Activated CD4-positive, CD25-positive, alpha-beta regulatory T cell treated with anti-CD3 and anti-CD28 coated beads, Interleukin-2, amount 50 U/mL, for 16 hours (primary cell): ENCODE data around the gene NUP42.

Experiments
- DNase-seq: peaks from one replicate; pipeline ENCODE4 v3.0.0-alpha.2; 2020; ENCODE audit warnings: low read depth, low spot score

The NUP42 gene

DNA sequence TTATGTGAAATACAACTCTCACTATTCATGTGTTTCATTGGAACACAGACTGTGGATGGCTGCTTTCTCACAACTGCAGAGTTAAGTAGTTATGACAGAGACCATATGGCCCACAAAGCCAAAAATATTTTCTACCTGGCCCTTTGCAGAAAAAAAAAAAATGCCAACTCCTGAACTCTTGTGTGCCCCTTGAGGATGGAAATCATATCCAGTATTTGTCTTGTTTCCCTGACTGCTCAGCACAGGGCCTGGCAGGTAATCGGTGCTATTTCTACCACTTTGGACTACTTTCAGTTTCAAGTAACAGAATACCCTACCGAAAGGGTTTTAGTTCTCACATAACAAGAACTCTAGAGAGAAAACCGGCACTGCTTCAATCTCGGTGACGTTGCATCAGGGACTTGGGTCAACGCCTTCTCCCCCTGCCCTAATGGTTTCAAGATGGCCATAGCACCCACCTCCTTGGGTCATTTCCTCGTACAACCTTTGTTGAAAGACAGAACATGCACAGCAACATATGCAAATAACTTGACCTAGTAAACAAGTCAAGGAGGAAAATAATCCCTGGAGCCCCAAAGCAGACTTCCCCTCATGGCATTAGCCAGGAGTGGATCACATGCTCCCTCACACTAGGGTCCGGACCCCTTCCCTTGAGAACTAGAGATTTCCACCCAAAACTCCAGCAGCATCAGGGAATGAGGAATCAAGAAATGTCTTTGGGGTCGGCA lies 52.9 kb downstream of the NUP42 start:
- DNase-seq, result no peak

DNA sequence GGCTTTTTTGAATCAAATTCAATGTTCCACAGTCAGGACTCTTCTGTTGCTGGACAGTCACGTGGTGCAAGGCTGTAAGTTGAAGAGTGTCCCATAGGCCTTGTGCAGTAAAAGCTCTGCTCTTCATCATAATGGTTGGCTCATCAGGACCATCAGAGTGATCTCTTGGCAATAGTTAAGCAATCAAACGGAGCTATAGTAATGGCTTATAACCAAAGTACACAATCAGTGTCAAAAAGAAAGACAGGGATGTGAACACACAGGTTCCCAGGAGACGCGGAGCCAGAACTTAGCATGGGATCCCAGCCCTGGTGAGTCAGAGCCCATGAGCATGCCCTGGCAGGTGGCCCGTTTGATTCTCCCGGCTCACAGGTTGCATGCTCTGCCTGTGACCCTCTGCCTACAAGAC lies 54.0 kb downstream of the NUP42 start:
- no peak for DNase-seq

DNA sequence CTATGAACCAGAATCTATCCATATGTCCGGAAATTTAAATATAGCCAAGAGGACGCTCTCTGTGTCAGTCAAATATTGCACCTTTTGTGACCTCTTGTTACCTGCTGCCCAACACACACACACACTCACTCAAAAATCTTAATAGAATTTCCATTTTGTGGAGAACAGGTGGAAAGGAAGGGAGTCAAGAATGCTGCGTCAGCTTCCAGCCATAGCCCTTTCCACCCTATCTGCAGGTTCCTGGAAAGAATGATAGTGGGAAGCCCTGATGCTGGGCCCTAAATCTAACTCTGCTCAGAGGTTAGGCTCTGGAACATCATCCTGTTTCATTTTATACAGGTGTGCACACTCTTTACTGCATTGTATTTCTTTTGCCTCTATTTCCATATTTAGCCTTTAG lies 55.2 kb downstream of the NUP42 start:
- no peak for DNase-seq

DNA sequence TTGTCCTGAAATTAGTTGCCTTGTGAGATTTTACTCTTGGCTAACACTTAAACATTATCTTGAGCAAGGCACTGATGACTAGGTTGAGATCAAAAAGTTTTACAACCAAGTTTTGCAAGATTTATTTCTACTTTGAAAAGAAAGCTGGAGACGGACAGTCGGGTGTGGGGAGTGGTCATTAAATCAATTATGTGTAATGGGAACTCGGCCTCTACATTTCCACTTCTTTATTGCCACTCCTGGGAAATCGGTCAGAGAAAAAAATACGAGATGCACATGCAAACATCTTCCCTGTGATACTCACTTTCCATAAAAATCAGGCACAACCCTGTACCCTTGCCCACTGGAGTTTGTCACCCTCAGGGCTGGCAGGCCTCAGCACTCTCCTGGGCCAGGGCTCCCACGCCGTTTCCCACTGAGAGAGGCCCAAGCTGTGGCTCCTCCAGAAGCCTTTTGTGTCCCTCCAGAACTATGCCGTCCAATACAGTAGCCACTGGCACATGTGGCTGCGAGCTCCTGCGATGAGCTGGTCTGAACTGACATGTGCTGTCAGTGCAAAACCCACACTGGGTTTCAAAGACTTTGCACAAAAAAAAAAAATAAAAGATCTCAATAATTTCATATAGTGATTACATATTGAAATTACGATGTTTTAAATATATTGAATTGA lies 57.3 kb downstream of the NUP42 start:
- DNase-seq, result no peak

DNA sequence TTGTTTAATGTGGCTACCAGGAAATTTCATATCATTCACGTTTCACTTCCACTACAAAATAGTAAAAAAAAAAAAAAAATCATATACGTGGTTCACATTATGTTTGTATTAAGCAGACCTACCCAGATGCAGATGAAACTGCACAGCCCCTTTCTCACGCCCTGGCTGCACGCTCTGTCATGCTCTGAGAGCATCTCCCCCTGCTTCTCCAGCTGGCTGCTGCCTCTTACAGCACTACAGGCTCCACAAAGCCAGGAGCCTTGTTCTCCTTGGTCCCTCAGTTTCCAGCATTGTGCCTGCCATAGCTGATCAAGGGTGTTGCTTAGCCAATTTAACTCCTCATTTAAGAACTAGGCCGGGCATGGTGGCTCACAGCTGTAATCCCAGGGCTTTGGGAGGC lies 57.9 kb downstream of the NUP42 start:
- no peak for DNase-seq

DNA sequence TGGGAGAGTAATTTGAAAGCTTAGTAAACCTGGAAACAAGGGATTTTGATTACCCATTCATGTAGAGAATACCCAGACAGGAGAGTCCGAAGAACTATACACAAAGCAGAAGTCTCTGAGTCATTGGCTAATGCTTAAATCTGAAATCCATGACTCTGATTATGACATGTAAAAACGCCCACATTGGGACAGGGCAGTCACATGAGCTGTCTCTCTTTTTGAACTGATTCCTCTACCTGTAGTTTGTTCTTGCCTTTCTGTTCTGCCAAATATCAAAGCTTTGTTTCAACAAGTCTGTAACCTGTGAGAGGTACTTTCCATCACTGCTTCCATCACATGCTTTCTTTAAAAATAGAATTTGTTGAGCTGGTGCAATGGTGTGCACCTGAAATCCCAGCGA lies 60.5 kb downstream of the NUP42 start:
- no peak for DNase-seq

DNA sequence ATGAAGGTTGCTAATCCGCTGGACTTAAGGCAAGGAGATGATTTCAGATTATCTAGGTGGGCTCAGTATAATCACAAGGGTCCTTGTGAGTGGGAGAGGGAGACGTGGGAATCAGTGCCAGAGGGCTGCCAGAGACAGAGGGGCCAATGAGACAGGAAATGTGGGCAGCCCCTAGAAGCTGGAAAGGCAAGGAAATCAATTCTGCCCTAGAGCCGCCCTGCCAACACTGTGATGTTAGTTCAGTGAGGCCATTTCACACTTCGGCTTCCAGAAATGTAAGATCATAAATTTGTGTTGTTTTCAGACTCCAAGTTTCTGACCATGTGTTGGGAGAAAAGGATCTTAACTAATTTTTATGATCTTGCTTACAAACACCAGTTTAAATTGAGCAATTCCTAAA lies 61.1 kb downstream of the NUP42 start:
- no peak for DNase-seq

DNA sequence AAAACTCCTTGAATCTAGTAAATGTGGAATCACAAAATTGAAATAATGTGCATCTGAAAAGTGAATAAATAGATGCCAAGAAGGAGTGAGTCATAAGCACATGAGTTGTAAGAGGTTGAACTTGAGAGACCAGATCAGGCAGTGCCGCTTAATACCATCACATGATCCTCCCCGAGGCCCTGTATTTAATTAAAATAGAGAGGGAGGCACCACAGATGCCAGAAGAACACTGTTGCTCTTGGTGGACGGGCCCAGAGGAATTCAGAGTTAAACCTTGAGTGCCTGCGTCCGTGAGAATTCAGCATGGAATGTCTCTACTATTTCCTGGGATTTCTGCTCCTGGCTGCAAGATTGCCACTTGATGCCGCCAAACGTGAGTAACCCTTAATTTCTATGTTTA lies 64.7 kb downstream of the NUP42 start, which contains the start of gene GPNMB:
GPNMB (plus strand) TSS at position 221 of the 400 bp plus-strand sequence; CDS start at position 304, 83 bp downstream.
- DNase-seq, result no peak

DNA sequence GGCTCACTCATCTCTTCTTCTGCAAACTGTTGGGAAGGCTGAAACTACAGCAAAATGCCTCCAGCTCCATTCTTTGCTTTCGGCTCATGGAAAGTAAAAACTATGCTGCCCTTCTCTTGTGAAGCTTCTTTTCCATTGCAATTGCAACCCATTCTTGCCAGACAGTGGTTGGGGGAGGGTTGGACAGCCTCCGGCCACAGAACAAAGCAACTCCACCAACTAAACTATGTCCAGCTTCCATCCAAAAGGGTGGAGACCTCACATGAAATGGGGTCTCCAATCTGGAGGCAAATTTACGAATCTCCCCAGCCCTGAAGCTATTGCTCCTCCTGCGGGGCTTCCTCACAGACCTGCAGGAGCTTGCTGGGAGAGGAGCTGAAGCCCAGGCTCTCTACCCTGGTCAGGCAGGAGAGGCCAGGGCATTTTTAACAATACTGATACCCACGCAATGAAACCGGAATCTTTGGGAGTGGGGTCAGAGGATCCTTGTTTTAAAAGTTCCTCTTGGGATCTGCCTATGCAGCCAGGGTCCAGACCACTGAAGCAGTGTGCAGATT lies 65.3 kb downstream of the NUP42 start:
- no peak for DNase-seq

DNA sequence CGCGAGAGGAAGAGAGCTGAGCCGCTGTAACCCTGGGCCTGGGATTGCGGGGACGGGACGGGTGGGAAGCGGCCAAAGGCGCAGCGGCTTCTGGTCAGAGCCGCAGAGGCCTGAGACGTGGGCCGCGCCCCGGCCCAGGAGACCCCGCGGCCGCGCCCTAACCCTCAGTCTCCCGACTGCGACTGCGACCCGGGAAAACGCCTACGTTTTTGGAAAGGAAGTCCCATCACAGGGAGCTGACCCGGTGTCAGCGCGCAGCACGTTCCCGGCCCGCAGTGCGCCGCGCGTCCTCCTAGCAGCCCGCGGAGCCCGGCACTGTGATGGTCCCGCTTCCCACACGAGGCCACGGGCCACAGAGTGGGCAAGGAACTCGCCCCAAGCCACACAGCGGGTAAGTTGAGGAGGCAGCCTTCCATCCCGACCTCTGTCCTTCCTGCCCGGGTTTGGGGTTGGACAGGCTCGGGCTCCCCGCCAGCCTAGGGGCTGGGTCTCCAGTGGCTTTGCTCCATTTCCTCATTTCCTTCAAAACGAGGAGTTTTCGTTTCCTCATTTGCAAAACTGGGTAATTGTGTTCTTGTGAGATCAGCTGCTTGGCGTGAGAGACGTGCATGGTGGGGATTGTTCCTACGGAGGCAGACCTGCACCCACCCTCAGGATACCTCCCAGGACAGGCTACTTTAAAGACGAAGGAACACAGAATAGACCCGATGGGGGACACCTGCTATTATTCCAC lies 65.9 kb downstream of the NUP42 start:
- no peak for DNase-seq

DNA sequence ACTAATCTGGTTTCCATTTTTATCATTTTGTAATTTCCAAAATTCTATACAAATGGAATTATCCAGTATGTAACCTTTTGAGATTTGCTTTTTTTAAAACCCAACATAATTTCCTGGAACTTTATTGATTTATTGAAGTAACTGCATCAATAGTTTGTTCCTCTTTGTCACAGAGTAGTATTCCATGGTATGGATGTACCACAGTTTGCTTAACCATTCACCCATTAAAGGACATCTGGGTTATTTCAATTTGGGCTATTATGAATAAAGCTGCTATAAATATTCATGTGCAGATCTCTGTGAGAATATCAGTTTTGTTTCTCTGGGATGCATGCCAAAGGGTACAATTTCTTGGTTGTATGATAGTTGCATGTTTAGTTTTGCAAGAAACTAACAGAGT lies 67.6 kb downstream of the NUP42 start:
- no peak for DNase-seq
